Activated T-cell treated with anti-CD3 and anti-CD28 coated beads, Interleukin-2, amount 50 U/mL, for 24 hours (primary cell): Measurements from ENCODE around the gene JARID2.
A peak's percentile ranks its signal among the peaks of the same experiment; 100 is the strongest.

Source experiments
- DNase-seq: peaks from one replicate; pipeline ENCODE4 v3.0.0-alpha.2; 2020
- H3K27ac Mint-ChIP-seq: 2 replicates; pipeline ENCODE4 v1.8.0; 2020; ENCODE audit warnings: mild to moderate bottlenecking, mixed read lengths
- H3K27me3 Mint-ChIP-seq: 2 replicates; pipeline ENCODE4 v1.8.0; 2020; ENCODE audit warnings: mixed read lengths
- H3K36me3 Mint-ChIP-seq: 2 replicates; pipeline ENCODE4 v1.8.0; 2020; ENCODE audit warnings: low read depth, mixed read lengths
- H3K4me1 Mint-ChIP-seq: 2 replicates; pipeline ENCODE4 v1.8.0; 2020; ENCODE audit warnings: low read depth, mixed read lengths
- H3K4me3 Mint-ChIP-seq: 2 replicates; pipeline ENCODE4 v1.8.0; 2020; ENCODE audit warnings: mild to moderate bottlenecking, moderate library complexity, mixed read lengths
- H3K9me3 Mint-ChIP-seq: 2 replicates; pipeline ENCODE4 v1.8.0; 2020; ENCODE audit warnings: mixed read lengths

The JARID2 gene

GRCh38 chr6:15516378-15516777 lies 270.5 kb downstream of the JARID2 start:
- Mint-ChIP-seq H3K36me3 (peaks cover 100% of the 10 kb centered on the region), H3K4me1 (no peaks in the 10 kb centered on the region), H3K4me3 (no peak overlapping the region), H3K27ac (peak overlapping the region; percentile 46), H3K9me3 (no peaks in the 10 kb centered on the region), H3K27me3 (no peaks in the 10 kb centered on the region)
- no peak for DNase-seq

GRCh38 chr6:15516923-15517560 lies 271.2 kb downstream of the JARID2 start:
- peaks cover 5% of the 10 kb centered on the region for H3K4me1 Mint-ChIP-seq
- no peaks in the 10 kb centered on the region for H3K9me3 Mint-ChIP-seq
- H3K27ac Mint-ChIP-seq, result peak overlapping the region; percentile 46
- DNase-seq, result no peak
- H3K36me3 Mint-ChIP-seq, result peaks cover 100% of the 10 kb centered on the region
- H3K27me3 Mint-ChIP-seq, result no peaks in the 10 kb centered on the region
- no peak overlapping the region for H3K4me3 Mint-ChIP-seq

- H3K4me3 Mint-ChIP-seq, result no peak overlapping the region
- peaks cover 10% of the 10 kb centered on the region for H3K4me1 Mint-ChIP-seq
- DNase-seq, result no peak
- H3K27me3 Mint-ChIP-seq, result no peaks in the 10 kb centered on the region
- peak overlapping the region; percentile 77 for H3K27ac Mint-ChIP-seq
- H3K9me3 Mint-ChIP-seq, result no peaks in the 10 kb centered on the region
- H3K36me3 Mint-ChIP-seq, result peaks cover 100% of the 10 kb centered on the region
Observed at GRCh38 chr6:15517600-15517999, 271.7 kb downstream of the JARID2 start.

GRCh38 chr6:15518057-15518456 lies 272.2 kb downstream of the JARID2 start:
- H3K4me1 Mint-ChIP-seq, result peaks cover 13% of the 10 kb centered on the region

DNA sequence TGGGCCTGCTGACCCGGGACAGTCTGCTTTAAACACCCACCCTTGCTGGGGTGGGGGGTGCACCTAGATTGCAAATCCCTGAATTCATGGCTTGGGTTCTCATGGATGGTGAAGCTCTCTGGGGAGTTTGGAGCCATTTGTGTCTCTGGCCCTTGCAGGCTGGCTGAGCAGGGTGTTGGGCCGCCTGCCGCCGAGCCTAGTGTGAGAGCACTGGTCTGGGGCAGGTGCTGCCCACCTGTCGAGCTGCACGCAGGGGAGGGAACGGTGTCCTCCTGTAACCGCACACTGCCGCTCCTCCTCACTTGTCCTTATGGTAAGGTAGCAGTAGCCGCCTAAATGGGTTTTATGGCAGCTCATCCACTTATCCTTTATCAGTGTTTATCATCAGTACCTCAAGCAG lies 273.0 kb downstream of the JARID2 start:
- Mint-ChIP-seq H3K27me3 (no peaks in the 10 kb centered on the region), H3K27ac (peak overlapping the region; percentile 73)

More at GRCh38 chr6:15518057-15518456, 272.2 kb downstream of the JARID2 start:
- Mint-ChIP-seq H3K36me3 (peaks cover 100% of the 10 kb centered on the region), H3K27ac (peak overlapping the region; percentile 77), H3K27me3 (no peaks in the 10 kb centered on the region), H3K4me3 (no peak overlapping the region), H3K9me3 (no peaks in the 10 kb centered on the region)
- no peak for DNase-seq

DNA sequence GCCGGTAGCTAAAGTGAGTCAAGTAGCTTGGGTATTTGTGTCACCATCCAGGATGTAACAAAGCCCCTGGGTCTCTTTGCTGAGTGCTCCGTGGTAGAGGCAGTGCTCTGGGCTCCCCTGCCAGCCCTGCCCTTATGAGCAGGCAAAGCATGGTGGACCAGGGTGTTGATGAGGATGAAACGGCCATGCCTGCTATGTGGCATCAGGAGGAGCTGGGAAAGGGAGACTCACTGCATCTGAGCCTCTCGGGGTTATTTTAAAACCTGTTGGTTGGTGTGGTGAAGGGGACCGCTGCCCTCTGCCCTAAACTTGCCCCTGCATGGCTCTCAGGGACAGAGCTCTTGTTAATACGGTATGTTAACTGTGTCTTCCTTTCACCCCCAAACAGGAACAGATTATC lies 273.8 kb downstream of the JARID2 start:
- peaks cover 100% of the 10 kb centered on the region for H3K36me3 Mint-ChIP-seq
- peak overlapping the region; percentile 73 for H3K27ac Mint-ChIP-seq
- no peak overlapping the region for H3K4me3 Mint-ChIP-seq
- peaks cover 14% of the 10 kb centered on the region for H3K4me1 Mint-ChIP-seq
- no peaks in the 10 kb centered on the region for H3K9me3 Mint-ChIP-seq
- DNase-seq, result no peak
- no peaks in the 10 kb centered on the region for H3K27me3 Mint-ChIP-seq

More for the DNA sequence above, 273.0 kb downstream of the JARID2 start:
- Mint-ChIP-seq H3K4me1 (peaks cover 14% of the 10 kb centered on the region), H3K4me3 (no peak overlapping the region), H3K36me3 (peaks cover 100% of the 10 kb centered on the region), H3K9me3 (no peaks in the 10 kb centered on the region)
- no peak for DNase-seq

GRCh38 chr6:15520626-15521203 lies 274.8 kb downstream of the JARID2 start:
- no peaks in the 10 kb centered on the region for H3K9me3 Mint-ChIP-seq
- H3K4me3 Mint-ChIP-seq, result no peak overlapping the region
- peaks cover 100% of the 10 kb centered on the region for H3K36me3 Mint-ChIP-seq
- H3K4me1 Mint-ChIP-seq, result peaks cover 17% of the 10 kb centered on the region
- DNase-seq, result peak; percentile 15
- H3K27me3 Mint-ChIP-seq, result no peaks in the 10 kb centered on the region
- peak overlapping the region; percentile 42 for H3K27ac Mint-ChIP-seq

DNA sequence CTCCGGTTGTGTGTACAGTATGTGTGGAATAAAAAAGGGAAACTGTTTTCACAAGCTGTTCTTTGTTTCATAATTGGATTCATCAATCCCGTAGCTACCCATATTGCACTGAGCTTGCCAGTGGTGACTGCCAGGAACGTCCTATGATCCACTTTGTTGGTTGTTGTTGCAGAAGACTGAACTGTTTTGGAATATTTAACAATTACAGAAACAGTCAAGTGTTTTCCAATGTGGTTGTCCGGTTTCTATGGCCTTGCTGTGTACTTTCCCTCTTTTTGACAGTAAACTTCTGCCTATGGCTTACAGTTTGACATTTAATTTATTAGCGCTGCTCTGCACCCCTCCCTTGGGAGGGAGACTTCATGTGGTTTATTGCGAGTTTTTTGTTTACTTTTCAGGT lies 275.7 kb downstream of the JARID2 start:
- H3K9me3 Mint-ChIP-seq, result peaks cover 3% of the 10 kb centered on the region
- peak overlapping the region; percentile 85 for H3K27ac Mint-ChIP-seq
- peaks cover 21% of the 10 kb centered on the region for H3K4me1 Mint-ChIP-seq
- no peak overlapping the region for H3K4me3 Mint-ChIP-seq
- DNase-seq, result no peak
- H3K27me3 Mint-ChIP-seq, result no peaks in the 10 kb centered on the region
- H3K36me3 Mint-ChIP-seq, result peaks cover 100% of the 10 kb centered on the region

DNA sequence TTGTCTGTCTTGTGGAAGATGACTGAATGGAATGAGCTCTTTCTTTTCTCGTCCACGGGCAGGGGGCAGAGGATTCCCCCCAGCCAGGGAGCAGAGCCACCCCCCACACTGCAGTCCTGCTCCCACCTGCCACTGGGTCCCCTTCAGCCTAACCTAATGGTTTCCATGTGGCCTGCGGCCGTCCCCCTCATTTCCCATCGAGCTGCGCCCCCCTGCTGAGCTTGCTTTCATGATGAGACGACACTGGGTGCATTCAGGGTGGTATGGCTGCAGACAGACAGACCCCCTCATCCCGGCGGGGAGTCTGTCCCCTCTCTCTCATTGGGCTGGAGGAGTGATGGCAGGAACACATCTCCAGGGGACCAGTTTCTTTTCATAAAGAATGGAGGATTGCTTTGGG lies 276.2 kb downstream of the JARID2 start:
- Mint-ChIP-seq H3K4me1 (peaks cover 21% of the 10 kb centered on the region), H3K9me3 (peaks cover 3% of the 10 kb centered on the region), H3K4me3 (no peak overlapping the region), H3K27me3 (no peaks in the 10 kb centered on the region), H3K27ac (peak overlapping the region; percentile 85), H3K36me3 (peaks cover 100% of the 10 kb centered on the region)
- DNase-seq, result peak; percentile 26

- Mint-ChIP-seq H3K9me3 (peaks cover 3% of the 10 kb centered on the region), H3K4me1 (peaks cover 21% of the 10 kb centered on the region), H3K27me3 (no peaks in the 10 kb centered on the region), H3K27ac (peak overlapping the region; percentile 85), H3K4me3 (no peak overlapping the region), H3K36me3 (peaks cover 100% of the 10 kb centered on the region)
- peak; percentile 20 for DNase-seq
Observed at GRCh38 chr6:15522427-15522826, 276.6 kb downstream of the JARID2 start.

GRCh38 chr6:15522856-15523529 lies 277.1 kb downstream of the JARID2 start:
- peak overlapping the region; percentile 85 for H3K27ac Mint-ChIP-seq
- no peaks in the 10 kb centered on the region for H3K27me3 Mint-ChIP-seq
- peaks cover 21% of the 10 kb centered on the region for H3K4me1 Mint-ChIP-seq
- DNase-seq, result peak; percentile 26
- peaks cover 3% of the 10 kb centered on the region for H3K9me3 Mint-ChIP-seq
- H3K4me3 Mint-ChIP-seq, result no peak overlapping the region
- H3K36me3 Mint-ChIP-seq, result peaks cover 100% of the 10 kb centered on the region

- Mint-ChIP-seq H3K27me3 (no peaks in the 10 kb centered on the region), H3K4me1 (peaks cover 21% of the 10 kb centered on the region), H3K27ac (peak overlapping the region; percentile 85), H3K4me3 (no peak overlapping the region), H3K9me3 (peaks cover 3% of the 10 kb centered on the region), H3K36me3 (peaks cover 100% of the 10 kb centered on the region)
- DNase-seq, result peak; percentile 27
Observed at GRCh38 chr6:15523679-15524630, 278.1 kb downstream of the JARID2 start.

- Mint-ChIP-seq H3K36me3 (peaks cover 100% of the 10 kb centered on the region), H3K27ac (peak overlapping the region; percentile 70)
Observed at GRCh38 chr6:15524861-15525401, 279.1 kb downstream of the JARID2 start.

DNA sequence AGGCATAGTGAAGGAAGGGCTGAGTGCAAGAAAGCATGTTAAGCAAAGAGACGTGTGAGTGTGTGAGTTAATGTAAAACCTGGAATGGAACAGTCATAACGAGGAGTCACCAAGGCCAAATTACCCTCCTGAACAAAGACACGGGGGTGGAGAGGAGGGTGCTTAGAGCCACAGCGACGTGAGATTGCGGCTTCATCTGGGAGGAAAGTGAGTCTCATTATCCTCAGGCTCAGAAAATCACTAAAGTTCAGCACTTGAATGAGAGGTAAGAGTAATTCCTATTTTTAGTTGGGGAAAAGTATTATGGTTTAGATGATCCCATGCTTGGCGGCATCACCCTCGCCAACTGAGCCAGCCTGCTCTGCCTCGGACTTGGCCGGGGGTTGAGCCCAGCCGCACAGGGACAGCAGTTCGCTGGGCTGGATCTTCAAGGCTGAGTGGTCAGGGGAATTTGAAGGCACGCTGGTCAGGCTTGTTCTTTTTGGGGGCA lies 280.4 kb downstream of the JARID2 start:
- Mint-ChIP-seq H3K27me3 (no peaks in the 10 kb centered on the region), H3K27ac (peak overlapping the region; percentile 70), H3K4me1 (peaks cover 26% of the 10 kb centered on the region), H3K4me3 (no peak overlapping the region), H3K36me3 (peaks cover 100% of the 10 kb centered on the region), H3K9me3 (peaks cover 3% of the 10 kb centered on the region)
- peak; percentile 24 for DNase-seq

More at GRCh38 chr6:15524861-15525401, 279.1 kb downstream of the JARID2 start:
- no peak overlapping the region for H3K4me3 Mint-ChIP-seq
- peaks cover 3% of the 10 kb centered on the region for H3K9me3 Mint-ChIP-seq
- DNase-seq, result peak; percentile 23
- H3K27me3 Mint-ChIP-seq, result no peaks in the 10 kb centered on the region
- peaks cover 21% of the 10 kb centered on the region for H3K4me1 Mint-ChIP-seq
